Coronary artery (tissue), 2 donors: ENCODE results near the gene PTPRD.

Experiments used
- DNase-seq: peaks from one replicate; pipeline ENCODE4 v3.0.0-alpha.2; 2017; ENCODE audit warnings: low spot score
- H3K27ac ChIP-seq, 2 donors: fragments of 200-600 bp; sonication (generic); one replicate each; pipeline ENCODE4 v1.5.1; 2016 to 2019
- H3K4me3 ChIP-seq: fragments of 200-600 bp; sonication (generic); 2 replicates; pipeline ENCODE4 v1.5.1; 2016; ENCODE audit warnings: mild to moderate bottlenecking, moderate library complexity
- TF ChIP-seq, protein P1 (sequence below): fragments of 200-600 bp; sonication (generic); IDR thresholded peaks from one replicate; pipeline ENCODE4 v1.5.1; 2019; ENCODE audit warnings: antibody characterized with exemption

The PTPRD gene

GRCh38 chr9:9246726-9247125 is 1366.1 kb downstream of the PTPRD start:
- TF ChIP-seq, protein P1, sequence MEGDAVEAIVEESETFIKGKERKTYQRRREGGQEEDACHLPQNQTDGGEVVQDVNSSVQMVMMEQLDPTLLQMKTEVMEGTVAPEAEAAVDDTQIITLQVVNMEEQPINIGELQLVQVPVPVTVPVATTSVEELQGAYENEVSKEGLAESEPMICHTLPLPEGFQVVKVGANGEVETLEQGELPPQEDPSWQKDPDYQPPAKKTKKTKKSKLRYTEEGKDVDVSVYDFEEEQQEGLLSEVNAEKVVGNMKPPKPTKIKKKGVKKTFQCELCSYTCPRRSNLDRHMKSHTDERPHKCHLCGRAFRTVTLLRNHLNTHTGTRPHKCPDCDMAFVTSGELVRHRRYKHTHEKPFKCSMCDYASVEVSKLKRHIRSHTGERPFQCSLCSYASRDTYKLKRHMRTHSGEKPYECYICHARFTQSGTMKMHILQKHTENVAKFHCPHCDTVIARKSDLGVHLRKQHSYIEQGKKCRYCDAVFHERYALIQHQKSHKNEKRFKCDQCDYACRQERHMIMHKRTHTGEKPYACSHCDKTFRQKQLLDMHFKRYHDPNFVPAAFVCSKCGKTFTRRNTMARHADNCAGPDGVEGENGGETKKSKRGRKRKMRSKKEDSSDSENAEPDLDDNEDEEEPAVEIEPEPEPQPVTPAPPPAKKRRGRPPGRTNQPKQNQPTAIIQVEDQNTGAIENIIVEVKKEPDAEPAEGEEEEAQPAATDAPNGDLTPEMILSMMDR, result no peak
- DNase-seq, result no peak
- no peak overlapping the region for H3K4me3 ChIP-seq
- H3K27ac ChIP-seq, result no peak overlapping the region

GRCh38 chr9:9231946-9232345 is 1380.9 kb downstream of the PTPRD start:
- no peak overlapping the region for H3K27ac ChIP-seq
- TF ChIP-seq, protein P1, result no peak
- H3K4me3 ChIP-seq, result no peak overlapping the region
- DNase-seq, result no peak

DNA sequence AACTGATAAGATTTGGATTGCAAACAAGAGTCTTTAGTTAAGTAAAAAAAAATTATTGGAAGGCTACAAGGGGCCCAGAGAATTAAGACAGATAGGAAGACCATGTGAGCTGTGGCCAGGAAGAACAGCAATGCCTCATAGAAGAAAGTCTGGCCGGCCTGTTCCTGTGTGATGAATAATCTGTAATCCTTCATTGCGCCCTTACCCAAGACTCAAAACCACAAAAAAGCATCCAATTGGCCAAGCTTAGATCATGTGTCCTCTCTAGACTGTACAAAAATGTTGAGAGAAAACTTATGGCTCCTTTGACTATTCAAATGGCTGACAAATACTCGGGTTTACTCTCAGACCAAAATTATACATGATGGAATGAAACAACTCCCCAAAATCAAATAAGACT is 1383.5 kb downstream of the PTPRD start:
- no peak overlapping the region for H3K4me3 ChIP-seq
- no peak for DNase-seq
- H3K27ac ChIP-seq, result no peak overlapping the region
- TF ChIP-seq, protein P1, result no peak

DNA sequence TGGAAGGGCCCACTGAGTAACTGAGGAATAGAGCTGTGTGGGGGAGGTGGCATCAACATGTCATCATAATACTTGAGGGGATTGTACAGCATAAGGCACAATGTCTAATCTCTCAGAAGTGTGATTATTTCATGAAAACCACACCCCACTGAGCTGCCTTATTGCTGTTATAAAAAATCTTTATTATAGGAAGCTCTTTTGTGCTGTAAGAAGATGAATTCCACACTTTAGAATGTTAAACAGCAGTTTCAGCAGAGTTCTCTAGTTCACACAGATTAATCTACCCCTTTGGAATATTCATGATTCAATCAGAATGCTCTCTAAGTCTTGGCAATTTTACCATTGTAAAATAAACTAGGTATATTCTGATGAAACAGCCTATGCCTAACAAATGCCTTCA is 1389.6 kb downstream of the PTPRD start:
- DNase-seq, result no peak
- H3K4me3 ChIP-seq, result no peak overlapping the region
- TF ChIP-seq, protein P1, result no peak
- H3K27ac ChIP-seq, result no peak overlapping the region

GRCh38 chr9:9222730-9223129 is 1390.1 kb downstream of the PTPRD start:
- H3K4me3 ChIP-seq, result no peak overlapping the region
- TF ChIP-seq, protein P1, result no peak
- H3K27ac ChIP-seq, result no peak overlapping the region
- no peak for DNase-seq

GRCh38 chr9:9216934-9217333 is 1395.9 kb downstream of the PTPRD start:
- TF ChIP-seq, protein P1, result no peak
- no peak overlapping the region for H3K4me3 ChIP-seq
- H3K27ac ChIP-seq, result no peak overlapping the region
- DNase-seq, result no peak

- TF ChIP-seq, protein P1, result no peak
- no peak for DNase-seq
- no peak overlapping the region for H3K4me3 ChIP-seq
- no peak overlapping the region for H3K27ac ChIP-seq
Measured at GRCh38 chr9:9215050-9215449, 1397.8 kb downstream of the PTPRD start.
